NCI-H526 treated with DMSO at 0.1 percent for 48 hours (cell line): ENCODE measurements around the gene ABCC4.

ENCODE experiments used
- DNase-seq: peaks from one replicate; lab custom pipeline; 2025; lab: John Stamatoyannopoulos, UW

ABCC4 gene

GRCh38 chr13:95258619-95259194 lies 42.5 kb downstream of the ABCC4 start:
- no peak for DNase-seq

DNA sequence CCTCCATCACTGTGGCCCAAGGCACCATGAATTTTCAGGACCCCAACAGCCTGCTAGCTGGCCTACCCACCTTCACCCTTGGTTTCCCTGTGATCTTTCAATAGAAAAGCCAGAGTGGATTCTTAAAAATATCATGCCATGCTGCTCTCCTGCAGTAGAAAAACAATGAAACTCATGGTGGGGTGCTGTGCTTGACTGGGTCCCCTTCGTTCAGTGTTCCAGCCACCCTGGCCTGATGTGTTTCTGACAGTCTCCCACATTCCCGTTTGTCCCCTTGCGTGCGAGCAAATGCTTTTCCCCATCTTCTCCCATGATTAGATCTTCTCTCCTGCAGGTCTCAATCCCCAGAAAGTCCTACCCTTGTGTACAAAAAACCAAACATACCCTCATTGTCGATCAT lies 43.2 kb downstream of the ABCC4 start:
- DNase-seq = no peak

DNA sequence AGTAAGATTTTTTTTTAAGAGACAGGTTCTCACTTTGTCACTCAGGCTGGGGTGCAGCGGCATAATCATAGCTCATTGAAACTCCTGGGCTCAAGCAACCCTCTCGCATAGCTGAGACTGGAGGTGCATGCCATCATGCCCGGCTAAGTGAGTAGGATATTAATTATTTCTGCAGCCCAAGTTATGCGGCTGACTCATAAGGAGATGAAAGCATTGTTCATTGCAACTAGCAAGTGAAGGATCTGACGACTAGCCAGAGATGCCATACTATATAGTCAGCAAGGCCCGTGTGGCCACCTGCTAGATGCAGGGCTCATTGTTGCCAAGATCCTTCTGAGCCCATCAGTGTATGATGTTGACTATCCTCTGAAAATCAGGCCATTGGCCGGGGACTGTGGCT lies 45.2 kb downstream of the ABCC4 start:
- no peak for DNase-seq

DNA sequence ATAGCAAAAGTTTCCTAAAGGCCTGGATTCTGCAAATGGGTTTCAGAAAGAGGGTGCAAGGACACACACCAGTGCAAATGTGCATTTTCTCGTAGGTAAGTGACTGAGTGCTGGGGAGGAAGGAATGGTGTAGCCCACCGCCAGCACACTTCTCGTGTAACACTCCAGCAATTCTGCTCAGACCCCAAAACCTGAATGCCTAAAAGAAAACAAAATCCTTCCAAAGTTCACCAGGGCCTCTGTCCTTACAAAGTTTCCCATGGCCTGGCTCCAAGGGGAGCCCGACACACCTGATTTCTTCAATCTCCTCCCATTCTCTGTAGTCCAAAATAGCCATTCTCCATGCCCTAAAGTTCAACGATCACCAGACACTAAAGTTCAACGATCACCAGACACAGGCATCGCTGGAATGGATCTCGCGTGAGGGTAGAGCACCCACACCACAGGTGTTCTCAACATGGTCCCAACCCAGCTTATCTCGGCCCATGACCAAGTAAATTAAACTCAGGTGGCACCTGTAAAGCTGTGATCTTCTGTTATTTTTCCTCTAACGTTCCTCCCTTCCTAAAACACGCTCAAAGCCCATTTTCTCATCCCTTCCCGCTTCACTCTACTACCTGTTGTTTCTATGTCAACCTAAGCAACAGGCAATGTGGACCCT lies 46.0 kb downstream of the ABCC4 start:
- DNase-seq = no peak

DNA sequence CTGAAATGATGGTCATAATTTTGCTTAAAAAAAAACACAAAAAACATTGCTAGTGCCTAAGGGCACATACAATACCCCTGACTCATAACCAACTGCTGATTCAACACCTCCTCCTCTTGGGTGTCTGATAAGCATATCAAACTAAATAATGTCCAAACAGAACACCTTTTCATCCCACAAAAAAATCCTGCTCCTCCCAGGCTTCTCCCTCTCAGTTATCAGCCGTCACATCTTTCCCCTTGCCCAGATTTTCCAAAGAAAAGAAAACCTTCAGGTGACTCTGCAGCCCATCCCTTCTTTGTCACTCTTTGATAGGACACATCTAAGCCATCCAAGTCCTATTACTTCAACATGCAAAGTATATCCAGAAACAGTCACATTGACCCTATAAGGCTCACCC lies 46.9 kb downstream of the ABCC4 start:
- no peak for DNase-seq

DNA sequence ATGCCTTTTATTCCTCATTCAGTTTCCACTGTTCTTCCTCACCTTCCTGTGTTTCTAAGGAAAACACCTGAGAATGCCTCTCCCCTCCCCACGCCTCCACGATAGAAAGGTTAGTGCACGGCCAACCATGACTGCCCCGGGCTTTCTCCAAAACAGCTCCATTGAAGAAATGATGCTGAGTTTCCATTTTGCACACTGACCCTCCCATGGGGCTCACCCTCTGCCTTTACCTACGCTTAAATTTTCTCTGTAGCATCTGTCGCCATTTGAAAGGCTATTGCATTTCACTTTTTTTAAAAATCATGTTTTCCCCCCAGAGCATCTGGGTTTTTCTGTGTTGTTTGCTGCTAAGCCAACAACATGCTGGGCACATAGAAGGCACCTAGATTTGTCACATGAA lies 48.2 kb downstream of the ABCC4 start:
- DNase-seq = no peak

GRCh38 chr13:95251641-95252040 lies 49.6 kb downstream of the ABCC4 start:
- DNase-seq = no peak

DNA sequence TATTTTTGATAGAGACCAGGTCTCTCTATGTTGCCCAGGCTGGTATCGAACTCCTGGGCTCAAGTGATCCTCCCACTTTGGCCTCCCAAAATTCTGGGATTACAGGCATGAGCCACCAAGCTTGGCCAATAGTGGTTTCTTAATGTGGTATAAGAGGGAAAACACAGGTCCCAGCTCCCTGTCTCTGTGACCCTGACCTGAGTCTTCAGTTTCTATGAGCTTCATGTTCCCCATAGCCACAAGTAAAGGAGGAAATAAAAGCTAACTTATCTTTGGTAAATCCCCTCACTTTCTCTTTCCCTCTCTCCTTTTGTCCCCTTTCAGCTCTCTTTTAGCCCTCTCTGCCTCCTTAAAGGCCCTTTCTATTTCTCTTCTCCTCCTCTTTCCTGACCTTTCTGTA lies 50.3 kb downstream of the ABCC4 start:
- no peak for DNase-seq

GRCh38 chr13:95248953-95249352 lies 52.3 kb downstream of the ABCC4 start:
- DNase-seq = no peak

DNA sequence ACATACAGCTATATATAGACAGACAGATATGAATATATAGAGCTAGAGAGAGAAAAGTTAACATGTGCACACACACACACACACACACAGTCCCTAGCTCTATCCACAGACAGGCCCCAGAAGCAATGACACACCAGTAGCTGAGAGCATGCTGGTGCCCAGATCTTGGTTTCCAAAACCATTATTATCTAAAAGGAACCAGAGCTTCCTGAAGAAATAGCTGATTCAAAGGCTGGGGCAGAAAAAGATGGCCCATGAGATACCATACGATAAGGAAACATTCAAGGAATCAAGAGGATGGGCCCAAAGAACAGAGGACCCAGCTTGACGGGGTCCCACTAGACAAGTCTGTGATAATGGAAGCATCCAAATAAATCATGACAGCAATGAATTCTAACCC lies 53.4 kb downstream of the ABCC4 start:
- DNase-seq = no peak

DNA sequence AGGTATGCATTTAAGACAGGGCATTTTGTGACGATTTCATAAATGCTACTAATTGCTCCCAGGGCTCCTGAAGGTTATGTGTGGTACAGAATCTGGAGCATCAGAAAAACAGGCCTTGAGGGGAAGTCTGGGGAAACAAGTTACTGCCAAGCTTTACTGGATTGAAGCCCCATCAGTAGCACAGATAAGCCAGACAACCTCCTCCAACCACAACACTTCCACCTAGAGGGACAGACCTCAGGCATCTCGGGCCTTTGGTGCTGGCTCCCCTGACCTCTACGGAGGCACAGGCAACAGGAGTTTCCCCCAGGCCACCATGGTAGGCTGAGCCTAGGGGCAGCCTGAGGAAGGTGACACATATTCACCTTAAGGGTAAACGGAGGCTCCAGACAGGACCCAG lies 54.1 kb downstream of the ABCC4 start:
- DNase-seq = no peak

DNA sequence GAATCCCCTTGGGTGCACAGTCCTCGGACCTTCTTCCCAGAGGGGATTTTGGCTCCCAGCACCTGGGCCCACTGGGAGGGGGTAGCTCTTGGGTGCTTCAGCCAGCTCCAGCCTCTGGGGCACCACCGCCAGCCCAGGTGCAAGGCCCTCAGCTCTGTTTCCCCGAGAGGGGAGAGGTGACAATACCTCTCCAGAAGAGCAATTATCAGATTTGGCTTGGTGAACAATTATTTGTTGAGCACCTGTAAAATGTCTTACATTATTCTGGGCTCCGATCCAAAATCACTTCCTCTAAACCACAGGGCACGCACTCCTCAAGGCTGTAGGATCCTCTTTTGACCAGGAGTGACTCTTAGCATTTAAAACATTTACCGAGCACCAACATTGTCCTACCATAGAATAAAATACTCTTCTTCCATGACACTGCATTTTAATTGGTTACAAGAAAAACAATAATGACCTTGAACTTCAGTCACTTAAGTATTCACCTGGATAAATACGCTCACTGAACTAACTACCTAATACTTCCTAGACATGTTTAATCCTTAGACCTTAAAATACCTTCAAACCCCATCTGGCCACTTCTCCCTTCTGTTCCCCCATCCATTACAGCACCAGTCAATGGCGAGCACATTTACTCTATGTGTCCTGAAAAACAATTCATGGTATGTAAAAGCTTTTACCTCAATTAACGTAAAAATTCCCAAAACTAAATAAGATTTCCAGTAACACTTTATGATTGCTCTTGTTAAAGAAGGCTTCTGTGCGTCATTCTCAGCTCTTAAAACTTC lies 54.8 kb downstream of the ABCC4 start:
- no peak for DNase-seq

- DNase-seq = no peak
Observed at GRCh38 chr13:95245071-95245470, 56.2 kb downstream of the ABCC4 start.

- no peak for DNase-seq
Observed at GRCh38 chr13:95243207-95243606, 58.0 kb downstream of the ABCC4 start.

GRCh38 chr13:95241321-95241720 lies 59.9 kb downstream of the ABCC4 start:
- DNase-seq = no peak

DNA sequence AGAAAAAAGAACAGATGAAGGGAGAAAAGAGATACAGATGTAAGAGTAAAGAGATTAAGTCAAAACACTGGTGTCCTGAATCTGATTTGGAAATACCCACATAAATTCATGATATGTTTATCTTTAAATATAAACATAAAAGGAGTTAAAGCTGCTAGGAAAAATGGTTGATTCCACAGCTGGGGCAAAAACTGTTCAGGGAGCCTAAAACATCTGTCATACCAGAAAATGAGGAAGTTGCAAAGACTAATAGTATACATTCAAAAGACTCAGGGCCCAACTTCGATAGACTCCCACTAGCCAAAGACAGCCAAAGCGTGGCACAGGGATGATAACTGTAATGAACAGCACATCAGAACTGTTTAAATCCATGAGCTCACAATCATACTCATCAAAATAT lies 62.0 kb downstream of the ABCC4 start:
- DNase-seq = no peak

GRCh38 chr13:95237310-95237870 lies 63.9 kb downstream of the ABCC4 start:
- DNase-seq = no peak

- DNase-seq = no peak
Observed at GRCh38 chr13:95236774-95237173, 64.5 kb downstream of the ABCC4 start.

- DNase-seq = no peak
Observed at GRCh38 chr13:95235974-95236373, 65.3 kb downstream of the ABCC4 start.

DNA sequence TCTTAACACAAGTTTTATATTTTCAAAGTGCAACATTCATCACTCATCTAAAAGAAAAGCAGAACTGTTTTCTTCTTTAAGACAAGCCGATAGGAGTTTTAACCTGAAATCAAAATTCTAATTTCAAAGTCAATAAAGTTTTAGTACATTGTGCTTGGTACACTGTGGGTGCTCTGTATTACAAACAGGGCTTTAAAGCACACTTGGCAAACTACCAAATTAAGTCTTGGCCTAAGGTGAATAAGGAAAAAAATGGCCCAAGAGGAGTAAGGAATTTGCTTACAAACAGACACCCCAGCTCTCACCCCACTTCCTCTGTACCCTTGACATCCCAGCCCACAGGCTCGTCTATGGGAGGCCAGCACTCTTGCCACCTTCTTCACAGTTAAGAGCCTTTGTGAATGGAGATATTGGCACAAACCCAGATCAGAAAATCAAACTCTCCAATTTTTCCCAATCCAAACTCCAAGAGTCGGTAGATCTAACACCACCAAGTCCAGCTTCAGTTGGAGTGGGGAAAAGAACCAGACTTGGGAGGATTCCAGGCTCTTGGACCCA lies 66.0 kb downstream of the ABCC4 start:
- no peak for DNase-seq

GRCh38 chr13:95234242-95234641 lies 67.0 kb downstream of the ABCC4 start:
- DNase-seq = peak; percentile 42

GRCh38 chr13:95233026-95233635 lies 68.1 kb downstream of the ABCC4 start:
- DNase-seq = no peak
